Stimulated activated CD8-positive, alpha-beta memory T cell treated with anti-CD3 and anti-CD28 coated beads, Interleukin-2, amount 100 ng/mL, for 1 hour (primary cell): ENCODE data around the gene TNPO3.

ENCODE experiments used
- DNase-seq, 2 donors: peaks; one replicate each; pipeline ENCODE4 v3.0.0-alpha.2; 2020; ENCODE audit warnings: low read depth in 2 of 2

TNPO3 gene

GRCh38 chr7:128939075-128939860 lies 115.6 kb downstream of the TNPO3 start:
- DNase-seq = no peak

DNA sequence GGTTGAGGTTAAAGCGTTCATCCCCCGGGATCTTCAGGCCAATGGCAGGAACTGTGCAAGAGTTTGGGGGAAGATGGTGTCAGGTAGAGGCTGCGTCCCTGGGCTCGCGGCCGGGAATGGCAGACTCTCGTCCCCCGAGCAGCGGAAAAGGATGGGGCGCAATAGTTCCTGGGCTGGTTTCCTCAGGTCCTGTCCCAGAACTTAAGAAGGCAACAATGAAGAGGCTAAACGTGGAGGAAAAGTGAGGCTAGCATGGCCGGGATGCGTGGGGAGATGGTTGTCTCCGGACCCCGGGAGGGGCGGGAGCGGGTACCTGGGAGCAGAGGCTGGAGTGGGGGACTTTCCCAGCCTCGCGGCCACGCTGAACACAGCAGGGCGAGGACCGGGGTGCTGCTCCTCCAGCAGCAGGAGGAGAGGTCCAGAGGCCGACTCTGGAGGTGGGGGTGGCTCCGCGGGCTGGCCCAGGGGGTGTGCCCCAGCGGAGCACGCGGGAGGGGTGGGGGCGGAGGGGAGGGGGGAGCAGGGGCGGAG lies 116.3 kb downstream of the TNPO3 start:
- DNase-seq = no peak

DNA sequence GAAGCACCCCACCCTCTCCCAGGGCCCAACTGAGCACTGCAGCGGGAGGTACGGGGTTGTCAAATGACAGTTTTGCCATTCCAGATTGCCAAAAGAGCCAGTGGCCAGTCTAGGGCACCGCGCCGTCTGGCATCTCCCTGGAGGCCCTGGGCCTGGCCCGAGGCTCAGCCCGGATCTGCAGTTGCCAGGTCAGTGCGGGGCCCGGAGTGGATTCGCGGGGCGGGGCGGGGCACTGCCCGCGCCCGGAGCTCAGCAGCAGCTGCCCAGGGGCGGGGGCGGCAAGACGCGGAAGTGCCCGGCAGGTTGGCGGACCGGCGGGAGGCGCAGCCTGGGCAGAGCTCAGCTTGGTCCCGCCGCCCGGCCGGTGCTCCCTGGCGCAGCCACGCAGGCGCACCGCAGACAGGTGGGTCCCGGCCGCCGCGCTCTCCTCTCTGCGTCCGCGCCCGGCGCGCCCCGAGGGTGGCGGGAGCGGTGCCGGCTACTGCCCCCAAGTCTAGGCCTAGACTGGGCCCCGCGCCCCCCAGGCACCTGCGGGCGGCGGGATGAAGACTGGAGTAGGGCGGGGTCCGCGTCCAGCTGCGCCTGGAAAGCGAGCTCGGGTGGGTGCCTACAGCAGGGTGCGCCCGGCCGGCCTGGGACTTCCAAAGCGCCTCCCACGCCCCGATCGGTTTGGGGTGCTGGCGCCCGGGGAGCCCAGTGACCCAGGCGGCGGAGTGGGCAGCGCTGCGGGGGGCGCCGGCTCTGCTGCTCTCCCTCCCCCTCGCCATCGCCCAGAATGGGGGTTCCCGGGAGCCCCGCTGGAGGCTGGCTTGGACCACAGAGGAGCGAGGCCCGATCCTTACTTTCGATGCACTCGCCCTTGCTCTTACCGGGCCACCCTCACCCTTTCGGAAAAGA lies 117.0 kb downstream of the TNPO3 start, which contains the start of gene IRF5:
Gene IRF5 (plus strand): TSS at position 281 of the 897 bp plus-strand sequence. CDS start 4,155 bp downstream, outside the sequence.
- no peak for DNase-seq

- no peak for DNase-seq
Observed at GRCh38 chr7:128937271-128937646, 117.7 kb downstream of the TNPO3 start.

DNA sequence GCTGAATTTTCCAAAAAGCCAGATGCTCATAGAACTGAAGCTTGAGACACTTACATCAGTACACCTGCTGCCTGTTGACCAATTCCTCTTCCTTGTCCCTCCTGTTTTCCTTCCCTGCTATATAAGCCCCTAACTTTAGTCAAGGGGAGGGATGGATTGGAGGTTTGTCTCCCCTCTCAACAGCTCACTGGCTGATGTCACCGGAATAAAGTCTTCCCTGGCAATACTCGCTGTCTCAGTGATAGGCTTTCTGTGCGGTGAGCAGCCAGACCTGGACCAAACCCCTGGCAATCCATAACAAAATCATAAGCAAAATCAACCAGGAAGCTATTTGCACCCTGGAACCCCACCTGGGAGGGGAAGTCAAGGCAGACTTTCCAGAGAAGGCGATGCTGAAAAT lies 118.1 kb downstream of the TNPO3 start:
- no peak for DNase-seq

DNA sequence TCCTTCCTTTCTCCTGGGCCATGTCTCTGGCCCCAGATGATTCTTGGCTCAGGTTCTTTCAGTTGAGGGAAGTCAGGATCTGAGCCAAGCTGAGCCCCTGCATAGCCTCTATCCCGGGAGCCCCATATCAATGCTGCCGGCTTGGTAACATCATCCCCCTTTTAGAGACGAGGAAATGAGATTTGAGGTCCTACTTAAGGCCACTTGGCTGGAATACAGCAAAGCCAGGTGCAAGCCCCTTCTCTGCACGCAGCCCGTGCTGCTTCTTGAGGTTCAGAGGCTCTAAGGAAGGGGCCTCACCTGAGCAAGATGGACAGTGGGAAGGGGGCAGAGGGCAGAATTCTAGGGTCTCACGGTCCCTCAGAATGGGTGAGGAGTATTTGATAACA lies 119.6 kb downstream of the TNPO3 start:
- DNase-seq = no peak

- DNase-seq = no peak
Observed at GRCh38 chr7:128934361-128935341, 120.3 kb downstream of the TNPO3 start.

DNA sequence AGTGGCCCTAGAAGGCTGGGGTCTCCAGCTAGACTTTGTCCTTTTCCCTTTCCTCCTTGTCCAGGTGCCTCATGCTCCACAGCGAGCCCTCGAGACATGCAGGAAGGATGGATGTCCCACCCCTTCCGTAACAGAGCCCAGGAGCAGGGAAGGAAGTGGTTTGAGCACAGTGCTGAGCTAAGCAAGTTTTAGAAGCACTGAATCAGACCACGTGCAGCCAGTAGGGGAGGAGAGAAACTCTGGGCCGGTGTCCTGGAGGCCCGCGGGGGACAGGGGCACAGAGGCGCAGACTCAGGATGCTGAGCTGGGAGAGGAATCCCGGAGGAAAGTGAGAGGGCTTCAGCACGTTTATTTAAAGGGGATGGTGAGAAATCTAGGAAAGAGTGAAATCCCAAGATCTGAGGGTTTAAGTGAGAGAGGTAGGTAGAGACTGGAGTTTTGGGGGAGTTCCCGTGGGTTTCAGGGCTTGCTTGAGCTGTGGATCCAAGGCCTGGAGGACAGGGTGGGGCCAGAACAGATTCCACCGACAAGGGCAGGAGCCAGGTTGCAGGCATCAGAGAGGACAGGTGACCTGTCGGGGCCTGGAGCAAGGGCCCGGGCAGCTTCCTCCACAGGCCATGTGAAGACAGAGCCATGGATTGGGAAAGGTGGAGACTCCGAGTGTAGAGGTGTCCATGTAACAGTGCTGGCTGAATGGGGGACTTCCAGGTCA lies 121.6 kb downstream of the TNPO3 start:
- no peak for DNase-seq

- DNase-seq = no peak
Observed at GRCh38 chr7:128932862-128933179, 122.1 kb downstream of the TNPO3 start.

DNA sequence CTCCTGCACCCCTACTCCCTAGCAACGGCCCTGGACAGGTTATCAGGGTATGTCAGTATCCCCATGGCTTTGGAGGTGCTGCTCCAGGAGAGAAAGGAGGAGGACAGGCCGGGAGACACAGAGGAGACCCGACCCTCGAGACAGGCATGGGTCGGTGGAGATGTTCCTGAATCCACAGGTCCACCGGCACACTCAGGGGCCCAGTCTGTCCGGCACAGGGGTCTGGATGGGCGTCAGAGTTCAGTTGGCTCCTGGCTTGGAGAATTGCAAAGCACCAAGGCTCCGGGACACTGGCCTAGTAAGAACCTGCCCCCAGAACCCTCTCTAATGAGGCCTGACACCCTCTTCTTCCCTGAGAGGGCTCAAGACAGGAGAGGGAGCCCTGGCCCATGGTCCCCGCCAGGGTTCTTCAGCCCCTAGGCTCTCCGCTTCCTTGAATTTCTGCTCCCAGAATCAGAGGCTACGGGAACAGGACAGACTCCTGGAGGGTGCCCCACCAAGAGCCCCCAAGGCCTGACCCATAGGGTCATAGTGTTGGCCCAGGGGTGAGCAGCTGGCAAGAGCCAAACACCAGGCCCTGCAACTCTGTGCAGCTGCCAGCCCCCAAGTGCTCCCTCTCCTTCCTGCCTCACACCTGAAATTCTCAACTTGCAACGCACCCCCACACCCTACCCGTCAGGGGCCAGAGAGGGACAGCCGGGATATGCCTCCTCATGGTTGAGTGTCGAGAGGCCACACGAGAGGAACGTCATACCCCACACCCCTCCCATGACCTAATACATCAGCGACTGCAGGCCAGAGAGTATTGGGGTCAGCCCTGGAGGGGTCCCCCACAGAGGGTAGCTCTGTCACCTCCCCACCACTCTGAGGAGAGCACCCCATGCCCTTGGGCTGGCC lies 122.7 kb downstream of the TNPO3 start:
- DNase-seq = no peak

GRCh38 chr7:128931190-128931798 lies 123.6 kb downstream of the TNPO3 start:
- DNase-seq = no peak

DNA sequence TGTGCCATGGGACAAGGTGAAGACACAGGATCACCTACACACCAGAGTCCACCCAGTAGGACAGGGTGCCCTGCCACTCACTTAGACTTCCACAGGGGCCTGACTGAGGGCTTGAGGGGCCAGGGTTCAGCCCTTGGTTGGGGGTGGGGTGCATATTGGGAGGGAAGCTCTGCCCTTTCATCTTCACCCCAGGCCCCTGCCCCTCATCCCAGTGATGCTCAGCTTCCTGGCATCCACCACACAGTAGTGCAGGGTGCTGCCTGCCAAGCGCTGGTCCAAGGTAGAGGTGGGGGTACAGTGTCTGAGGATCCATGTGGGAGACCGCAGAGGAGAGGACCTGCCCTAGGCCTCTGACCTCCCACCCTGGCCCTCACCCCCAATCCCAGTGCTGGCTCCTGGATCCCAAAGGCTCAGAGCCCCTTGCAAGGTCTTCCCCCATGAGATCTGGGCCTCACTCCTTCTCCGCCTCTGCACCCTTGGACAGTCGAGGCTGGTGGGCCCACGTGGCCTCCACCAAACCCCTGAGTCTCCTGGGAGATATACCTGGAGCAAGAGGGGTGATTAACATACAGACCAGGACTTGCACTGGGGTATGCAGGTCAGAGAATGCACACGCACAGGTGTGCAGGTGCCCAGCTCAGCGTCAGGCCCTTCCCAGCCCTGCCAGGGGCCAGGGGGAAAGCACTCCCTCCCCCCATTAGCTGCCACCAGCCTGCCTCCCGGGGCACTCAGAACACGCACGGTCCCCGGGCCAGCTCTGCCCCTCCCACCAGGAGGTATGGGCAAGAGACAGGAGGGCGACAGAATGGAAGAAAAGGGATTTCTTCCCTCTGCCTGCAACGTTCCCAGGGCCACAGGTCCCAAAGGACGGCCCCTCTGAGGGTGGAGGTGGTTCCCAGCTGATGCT lies 125.8 kb downstream of the TNPO3 start:
- DNase-seq = no peak

DNA sequence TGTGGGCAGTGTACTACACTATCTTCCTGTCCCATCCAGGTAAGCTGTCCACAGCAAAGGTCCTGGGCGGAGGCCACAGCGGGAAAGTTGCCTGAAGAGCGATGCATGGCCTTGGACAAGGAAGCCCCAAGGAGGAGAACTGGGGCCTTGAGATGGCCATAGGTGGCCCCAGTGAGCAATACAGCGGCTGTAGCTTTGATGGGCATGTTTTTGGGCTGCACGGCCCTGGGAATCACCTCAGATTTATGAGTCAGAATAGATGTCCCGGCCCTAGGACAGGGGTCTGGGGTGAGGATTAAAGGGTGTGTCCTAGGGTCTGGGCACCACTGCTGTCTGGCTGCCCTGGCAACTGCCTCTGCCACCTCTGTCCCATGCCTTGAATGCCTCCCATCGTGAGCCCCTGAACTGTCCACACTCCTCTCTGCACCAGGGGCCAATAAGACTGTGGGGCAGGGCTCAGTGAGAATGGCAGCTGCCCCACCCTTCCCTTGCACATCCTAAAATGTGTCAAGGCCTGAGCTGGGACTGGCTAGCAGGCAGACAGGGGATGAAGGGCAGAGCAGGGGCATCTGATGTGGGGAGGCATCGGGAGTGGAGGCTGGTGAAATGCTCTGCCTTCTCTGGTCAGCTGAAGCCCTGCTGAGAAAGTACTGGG lies 126.6 kb downstream of the TNPO3 start:
- no peak for DNase-seq

DNA sequence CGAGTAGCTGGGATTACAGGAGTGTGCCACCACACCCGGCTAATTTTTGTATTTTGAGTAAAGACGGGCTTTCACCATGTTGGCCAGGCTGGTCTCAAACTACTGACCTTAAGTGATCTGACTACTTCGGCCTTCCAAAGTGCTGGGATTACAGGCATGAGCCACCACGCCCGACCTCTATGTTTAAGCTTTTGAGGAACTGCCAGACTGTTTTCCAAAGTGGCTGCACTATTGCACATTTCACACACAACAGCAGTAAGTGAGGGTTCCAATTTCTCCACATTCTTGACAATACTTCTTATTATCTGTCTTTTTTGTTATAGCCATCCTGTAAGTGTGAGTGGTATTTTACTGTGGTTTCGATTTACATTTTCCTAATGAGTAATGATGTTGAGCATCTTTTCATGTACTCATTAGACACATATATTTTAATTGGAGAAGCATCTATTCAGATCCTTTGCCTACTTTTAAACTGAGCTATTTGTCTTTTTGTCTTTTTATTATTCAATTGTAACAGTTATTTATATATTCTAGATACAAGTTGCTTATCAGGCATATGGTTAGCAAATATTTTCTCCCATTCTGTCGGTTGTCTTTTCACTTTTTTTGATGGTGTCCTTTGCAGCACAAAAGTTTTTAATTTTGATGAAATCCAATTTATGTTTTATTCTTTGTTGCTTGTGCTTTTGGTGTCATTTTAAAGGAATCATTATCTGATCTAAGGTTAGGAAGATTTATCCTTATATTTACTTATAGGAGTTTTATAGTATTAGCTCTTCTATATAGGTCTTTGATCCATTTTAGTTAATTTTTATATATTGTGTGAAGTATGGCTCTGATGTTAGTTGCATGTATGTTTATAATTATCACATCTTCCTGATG lies 130.0 kb downstream of the TNPO3 start:
- DNase-seq = no peak

- DNase-seq = no peak
Observed at GRCh38 chr7:128923411-128923800, 131.5 kb downstream of the TNPO3 start.

DNA sequence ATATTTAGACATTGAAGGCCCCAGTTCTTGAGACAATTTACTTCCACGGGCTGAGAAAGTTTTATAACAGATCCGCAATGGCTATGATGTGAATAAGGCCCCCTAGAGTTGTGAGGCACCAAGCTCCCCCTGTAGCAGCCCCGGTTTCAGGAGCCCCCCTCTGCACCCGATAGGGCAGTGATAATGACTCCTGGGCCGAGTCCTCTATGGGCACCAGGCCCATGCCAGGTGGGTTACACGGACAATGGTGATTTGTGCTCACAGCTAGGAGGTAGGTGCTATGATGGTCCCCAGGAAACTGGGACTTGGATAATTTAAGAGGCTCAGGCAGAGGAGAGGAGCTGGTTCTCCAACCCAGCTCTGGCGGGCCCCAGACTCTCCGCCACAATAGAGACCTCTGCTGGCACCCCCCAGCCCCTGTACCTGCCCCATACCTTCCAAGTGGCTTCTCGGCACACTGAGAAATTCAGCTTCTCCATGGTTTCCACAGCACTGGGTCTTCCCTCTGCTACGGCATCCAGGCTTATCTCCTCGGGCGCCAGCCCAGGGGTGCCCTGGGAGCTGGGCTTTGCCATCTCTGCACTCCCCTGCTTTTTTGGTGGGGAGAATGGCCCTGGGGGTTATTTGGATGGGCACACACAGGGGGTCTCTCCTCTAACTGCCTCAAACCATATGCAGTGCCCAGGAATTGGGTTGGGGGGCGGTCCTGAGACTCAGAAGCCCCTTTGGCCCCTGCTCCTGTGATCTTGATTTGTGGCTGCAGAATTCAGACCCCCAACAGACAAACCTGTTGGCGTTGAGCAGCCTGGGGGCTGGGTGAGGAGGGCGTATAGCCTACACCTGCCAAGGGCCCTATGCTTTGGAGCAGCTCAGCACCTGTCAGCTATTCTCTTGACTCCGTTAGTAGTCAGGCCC lies 132.2 kb downstream of the TNPO3 start:
- no peak for DNase-seq
